Measurements from ENCODE around the gene MRAP.

Gene MRAP

GRCh38 chr21:32333953-32334673 is 35.5 kb downstream of the MRAP start:
- Histone ChIP-seq H3K9ac (ENCODE audit: low read length) (no peak overlapping the region), H3F3A (ENCODE audit: insufficient read depth) (no peaks in the 10 kb centered on the region), H3K36me3 (ENCODE audit: low read length) (peaks cover 12% of the 10 kb centered on the region; the same call in 1 of the 2 replicates), H2AFZ (ENCODE audit: low read depth, low read length, severe bottlenecking) (no peak overlapping the region), H3K4me3 (ENCODE audit: insufficient read depth, low read length, poor library complexity, severe bottlenecking) (no peak overlapping the region), H3K27me3 (ENCODE audit: low read length) (no peaks in the 10 kb centered on the region), H4K20me1 (ENCODE audit: low read depth, low read length) (no peaks in the 10 kb centered on the region), H3K9me3 (ENCODE audit: insufficient read depth, low read length) (no peaks in the 10 kb centered on the region), H3K4me2 (ENCODE audit: low read depth, low read length, poor library complexity, severe bottlenecking) (no peak overlapping the region), H3K9me2 (replicated peaks; ENCODE audit: insufficient read depth, low read length) (no peaks in the 10 kb centered on the region), H3K79me2 (ENCODE audit: insufficient read depth, low read length) (no peaks in the 10 kb centered on the region), H3K27ac (ENCODE audit: low read depth, low read length) (no peak overlapping the region)
- TF ChIP-seq EZH2phosphoT487 (conservative IDR thresholded peaks at IDR 0.05; ENCODE audit: low read length) (no peak), CTCF (IDR thresholded peaks at IDR 0.05; ENCODE audit: insufficient read depth, low read length, poor library complexity, severe bottlenecking) (no peak)

GRCh38 chr21:32334980-32335531 is 36.4 kb downstream of the MRAP start:
- Histone ChIP-seq H3K4me2 (ENCODE audit: low read depth, low read length, poor library complexity, severe bottlenecking) (no peak overlapping the region), H4K20me1 (ENCODE audit: low read depth, low read length) (no peaks in the 10 kb centered on the region), H3F3A (ENCODE audit: insufficient read depth) (no peaks in the 10 kb centered on the region), H3K9me3 (ENCODE audit: insufficient read depth, low read length) (no peaks in the 10 kb centered on the region), H2AFZ (ENCODE audit: low read depth, low read length, severe bottlenecking) (no peak overlapping the region), H3K27me3 (ENCODE audit: low read length) (no peaks in the 10 kb centered on the region), H3K36me3 (ENCODE audit: low read length) (peaks cover 12% of the 10 kb centered on the region; the same call in 1 of the 2 replicates), H3K9ac (ENCODE audit: low read length) (no peak overlapping the region), H3K9me2 (replicated peaks; ENCODE audit: insufficient read depth, low read length) (no peaks in the 10 kb centered on the region), H3K27ac (ENCODE audit: low read depth, low read length) (no peak overlapping the region), H3K79me2 (ENCODE audit: insufficient read depth, low read length) (no peaks in the 10 kb centered on the region), H3K4me3 (ENCODE audit: insufficient read depth, low read length, poor library complexity, severe bottlenecking) (no peak overlapping the region)
- TF ChIP-seq CTCF (IDR thresholded peaks at IDR 0.05; ENCODE audit: insufficient read depth, low read length, poor library complexity, severe bottlenecking): no peak

GRCh38 chr21:32335601-32336575 is 37.2 kb downstream of the MRAP start:
- TF ChIP-seq CTCF (IDR thresholded peaks at IDR 0.05; ENCODE audit: insufficient read depth, low read length, poor library complexity, severe bottlenecking) (no peak), EZH2phosphoT487 (conservative IDR thresholded peaks at IDR 0.05; ENCODE audit: low read length) (no peak)
- Histone ChIP-seq H3K4me3 (ENCODE audit: insufficient read depth, low read length, poor library complexity, severe bottlenecking) (no peak overlapping the region), H3K27ac (ENCODE audit: low read depth, low read length) (no peak overlapping the region), H3K9me2 (replicated peaks; ENCODE audit: insufficient read depth, low read length) (no peaks in the 10 kb centered on the region), H3K9me3 (ENCODE audit: insufficient read depth, low read length) (no peaks in the 10 kb centered on the region), H3K9ac (ENCODE audit: low read length) (no peak overlapping the region), H4K20me1 (ENCODE audit: low read depth, low read length) (no peaks in the 10 kb centered on the region), H3K4me2 (ENCODE audit: low read depth, low read length, poor library complexity, severe bottlenecking) (no peak overlapping the region), H3F3A (ENCODE audit: insufficient read depth) (no peaks in the 10 kb centered on the region), H3K36me3 (ENCODE audit: low read length) (peaks cover 9% of the 10 kb centered on the region; the same call in 1 of the 2 replicates), H3K27me3 (ENCODE audit: low read length) (no peaks in the 10 kb centered on the region), H3K79me2 (ENCODE audit: insufficient read depth, low read length) (no peaks in the 10 kb centered on the region), H2AFZ (ENCODE audit: low read depth, low read length, severe bottlenecking) (no peak overlapping the region)

Measured in SU-DHL-6 (cell line).